LHCN-M2 (cell line): ENCODE data around the gene KRTAP12-3. TPM values are rescaled to one million over a fixed set of nuclear protein-coding genes. Genes with fewer than 3 reads are reported as not detected.
"Not testable (repeated sequence)": the region's sequence is repeated elsewhere in the genome, so short reads cannot be mapped to it uniquely, and the experiment has no call there.

ENCODE experiments used
- DNase-seq: peaks from one replicate; pipeline ENCODE4 v3.0.0-alpha.2; 2012; ENCODE audit warnings: low read depth
- total RNA-seq: library from RNA; depleted of rRNA; stranded (reverse); fragments of >200 nt; gene quantifications from 2 replicates; pipeline ENCODE4 v1.2.3, GENCODE V29; 2014

KRTAP12-3 gene
- total RNA-seq, 1 experiment from 2014 or later, result not detected

DNA sequence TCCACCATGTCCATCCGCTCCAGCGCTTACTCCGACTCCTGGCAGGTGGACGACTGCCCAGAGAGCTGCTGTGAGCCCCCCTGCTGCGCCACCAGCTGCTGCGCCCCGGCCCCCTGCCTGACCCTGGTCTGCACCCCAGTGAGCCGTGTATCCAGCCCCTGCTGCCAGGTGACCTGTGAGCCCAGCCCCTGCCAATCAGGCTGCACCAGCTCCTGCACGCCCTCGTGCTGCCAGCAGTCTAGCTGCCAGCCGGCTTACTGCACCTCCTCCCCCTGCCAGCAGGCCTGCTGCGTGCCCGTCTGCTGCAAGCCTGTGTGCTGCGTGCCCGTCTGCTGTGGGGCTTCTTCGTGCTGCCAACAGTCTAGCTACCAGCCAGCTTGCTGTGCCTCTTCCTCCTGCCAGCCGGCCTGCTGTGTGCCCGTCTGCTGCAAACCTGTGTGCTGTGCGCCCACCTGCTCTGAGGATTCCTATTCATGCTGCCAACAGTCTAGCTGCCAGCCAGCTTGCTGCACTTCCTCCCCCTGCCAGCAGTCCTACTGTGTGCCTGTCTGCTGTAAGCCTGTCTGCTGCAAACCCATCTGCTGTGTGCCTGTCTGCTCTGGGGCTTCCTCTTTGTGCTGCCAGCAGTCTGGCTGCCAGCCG lies 30.4 kb upstream of the KRTAP12-3 start:
- not testable (repeated sequence) for DNase-seq

- not testable (repeated sequence) for DNase-seq
Observed at GRCh38 chr21:44627831-44628233, 29.9 kb upstream of the KRTAP12-3 start.

DNA sequence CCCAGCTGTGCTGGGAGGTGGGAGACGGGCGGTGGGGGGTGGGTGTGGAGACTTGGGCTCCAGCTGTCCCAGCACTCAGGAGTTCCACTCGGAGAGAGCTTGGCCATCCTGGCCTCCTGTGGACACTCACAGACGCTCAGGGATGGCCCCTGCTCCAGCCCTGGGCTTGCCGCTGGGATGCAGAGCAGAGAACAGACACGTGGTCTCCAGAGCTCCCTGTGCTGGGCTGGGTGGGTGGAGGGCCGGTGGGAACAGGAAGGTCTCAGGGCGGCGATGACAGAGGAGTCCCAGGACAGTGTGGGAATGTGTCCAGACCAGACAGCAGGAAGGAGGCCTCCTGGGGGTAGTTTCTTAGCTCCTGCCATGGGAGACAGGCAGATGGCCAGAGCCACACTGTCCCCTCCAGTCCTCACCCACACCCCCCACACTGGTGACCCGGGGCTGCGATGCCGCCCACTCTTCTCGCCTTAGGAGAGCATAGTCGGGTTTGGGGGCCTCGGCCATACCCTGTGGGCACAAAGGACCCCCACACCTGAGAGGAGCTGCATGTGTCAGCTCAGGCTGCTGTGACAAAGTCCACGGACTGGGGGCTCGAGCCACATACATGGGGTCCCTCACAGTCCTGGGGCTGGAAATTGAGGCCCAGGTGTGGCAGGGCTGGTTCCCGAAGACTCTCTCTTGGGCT lies 28.9 kb upstream of the KRTAP12-3 start:
- DNase-seq, result no peak

DNA sequence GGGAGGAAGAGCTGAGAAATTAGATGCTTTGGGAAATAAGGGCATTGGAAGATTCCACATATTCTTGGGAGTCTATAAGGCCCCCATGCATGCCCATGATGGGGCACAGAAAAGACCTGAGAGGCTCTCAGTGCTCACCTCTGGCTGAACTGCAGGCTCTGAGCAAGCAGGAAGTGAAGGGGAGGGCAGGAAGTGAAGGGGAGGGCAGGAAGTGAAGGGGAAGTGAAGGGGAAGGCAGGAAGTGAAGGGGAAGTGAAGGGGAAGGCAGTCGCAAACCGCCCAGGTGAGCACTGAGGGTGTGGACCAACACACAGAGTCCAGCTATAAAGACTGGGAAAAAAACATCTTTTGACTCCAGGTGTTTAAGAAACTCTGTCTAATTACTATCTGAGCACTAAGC lies 27.3 kb upstream of the KRTAP12-3 start:
- DNase-seq, result no peak

GRCh38 chr21:44632067-44632466 lies 25.7 kb upstream of the KRTAP12-3 start:
- DNase-seq, result no peak

GRCh38 chr21:44636209-44637017 lies 21.3 kb upstream of the KRTAP12-3 start:
- DNase-seq, result no peak

DNA sequence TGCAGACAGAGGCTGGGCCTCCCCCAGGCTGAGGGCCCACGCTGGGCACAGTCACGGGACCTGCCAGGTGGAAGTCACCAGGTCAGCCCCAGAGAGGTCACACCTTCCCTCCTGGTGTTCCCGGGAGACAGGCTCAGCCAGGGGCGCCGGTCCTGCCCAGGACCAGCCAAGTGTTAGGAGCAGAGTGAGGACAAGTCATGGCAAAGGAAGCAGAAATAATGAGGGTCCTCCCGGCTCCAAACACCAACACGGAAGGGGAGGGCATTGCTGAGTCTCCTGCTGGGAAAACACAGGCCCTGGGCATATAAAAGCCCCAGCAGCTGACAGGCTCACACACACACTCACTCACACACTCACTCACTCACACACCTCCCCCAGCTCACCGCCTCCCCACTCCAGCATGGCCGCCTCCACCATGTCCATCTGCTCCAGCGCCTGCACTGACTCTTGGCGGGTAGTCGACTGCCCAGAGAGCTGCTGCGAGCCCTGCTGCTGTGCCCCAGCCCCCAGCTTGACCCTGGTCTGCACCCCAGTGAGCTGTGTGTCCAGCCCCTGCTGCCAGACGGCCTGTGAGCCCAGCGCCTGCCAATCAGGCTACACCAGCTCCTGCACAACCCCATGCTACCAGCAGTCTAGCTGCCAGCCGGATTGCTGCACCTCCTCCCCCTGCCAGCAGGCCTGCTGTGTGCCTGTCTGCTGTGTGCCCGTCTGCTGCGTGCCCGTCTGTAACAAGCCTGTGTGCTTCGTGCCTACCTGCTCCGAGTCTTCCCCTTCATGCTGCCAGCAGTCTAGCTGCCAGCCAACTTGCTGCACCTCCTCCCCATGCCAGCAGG lies 20.5 kb upstream of the KRTAP12-3 start, which contains the start of gene KRTAP10-10:
TSS of gene KRTAP10-10 (plus strand) at position 339 of the 833 bp plus-strand sequence. CDS start at position 401, 62 bp downstream.
- DNase-seq, result peak; percentile 5

DNA sequence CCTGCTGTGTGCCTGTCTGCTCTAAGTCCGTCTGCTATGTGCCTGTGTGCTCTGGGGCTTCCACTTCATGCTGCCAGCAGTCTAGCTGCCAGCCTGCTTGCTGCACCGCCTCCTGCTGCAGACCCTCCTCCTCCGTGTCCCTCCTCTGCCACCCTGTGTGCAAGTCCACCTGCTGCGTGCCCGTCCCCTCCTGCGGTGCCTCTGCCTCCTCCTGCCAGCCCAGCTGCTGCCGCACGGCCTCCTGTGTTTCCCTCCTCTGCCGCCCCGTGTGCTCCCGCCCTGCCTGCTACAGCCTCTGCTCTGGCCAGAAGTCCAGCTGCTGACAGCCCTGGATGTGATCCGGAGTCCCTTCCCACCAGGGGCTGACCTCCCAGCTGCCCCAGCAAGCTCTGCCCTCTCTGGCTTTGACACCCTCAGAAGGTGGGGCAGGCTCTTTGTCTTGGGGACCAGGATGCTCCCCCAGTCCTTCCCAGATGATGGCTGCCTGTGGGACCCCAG lies 19.8 kb upstream of the KRTAP12-3 start:
- not testable (repeated sequence) for DNase-seq

DNA sequence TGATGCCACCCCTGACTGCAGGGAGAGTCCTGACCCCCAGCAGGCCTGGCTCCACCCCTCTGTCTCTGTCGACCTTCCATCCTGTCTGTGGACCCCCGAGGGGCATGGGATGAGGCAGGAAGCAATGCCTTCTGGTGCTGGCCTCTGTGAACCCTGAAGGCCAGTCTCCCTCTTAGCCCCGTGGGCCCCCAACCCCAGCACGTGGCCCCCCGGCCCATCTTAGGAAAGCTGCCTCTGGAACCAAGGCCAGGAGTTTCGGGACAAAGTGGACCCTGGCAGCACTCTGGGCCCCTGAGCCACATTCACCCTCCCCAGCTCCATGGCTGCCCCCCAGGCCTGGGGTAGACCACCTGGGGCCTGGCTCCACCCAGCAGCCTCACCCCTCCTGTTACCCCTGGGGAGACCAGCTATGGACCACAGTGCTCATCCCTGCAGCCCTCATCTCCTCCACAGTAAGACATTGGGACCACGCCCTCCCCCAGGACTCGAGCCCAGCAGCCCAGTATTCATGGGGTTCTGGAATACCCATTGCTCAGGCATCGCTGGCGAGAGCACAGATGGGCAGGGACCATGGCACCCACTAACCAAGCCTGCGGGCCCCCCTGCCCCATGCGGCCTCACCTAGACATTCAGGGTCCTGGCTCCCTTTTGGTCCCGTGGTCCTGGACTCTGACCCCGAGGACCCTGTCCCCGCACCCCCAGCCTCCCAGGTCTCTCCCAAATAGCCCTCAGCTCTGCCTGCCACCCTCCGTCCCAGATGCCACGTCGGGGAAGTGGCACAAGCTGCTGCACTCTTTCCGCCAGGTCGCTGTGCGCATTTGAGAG lies 19.0 kb upstream of the KRTAP12-3 start:
- not testable (repeated sequence) for DNase-seq

DNA sequence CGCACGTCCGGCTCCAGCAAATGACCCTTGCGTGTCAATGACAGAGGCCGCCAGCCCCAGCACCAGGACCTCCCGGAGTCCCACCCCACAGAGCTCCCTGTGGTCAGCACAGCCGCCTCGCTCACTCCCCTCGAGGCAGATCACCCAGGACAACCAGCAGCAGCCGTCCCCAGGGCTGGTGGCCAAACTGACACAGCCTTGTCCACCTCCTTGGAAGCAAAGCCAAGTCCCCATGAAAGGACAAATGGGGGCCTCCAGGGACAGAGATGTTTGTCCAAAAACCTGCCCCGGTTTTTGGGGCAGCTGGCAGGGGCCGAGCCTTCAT lies 18.4 kb upstream of the KRTAP12-3 start:
- no peak for DNase-seq

GRCh38 chr21:44640761-44641160 lies 17.0 kb upstream of the KRTAP12-3 start:
- DNase-seq, result no peak

DNA sequence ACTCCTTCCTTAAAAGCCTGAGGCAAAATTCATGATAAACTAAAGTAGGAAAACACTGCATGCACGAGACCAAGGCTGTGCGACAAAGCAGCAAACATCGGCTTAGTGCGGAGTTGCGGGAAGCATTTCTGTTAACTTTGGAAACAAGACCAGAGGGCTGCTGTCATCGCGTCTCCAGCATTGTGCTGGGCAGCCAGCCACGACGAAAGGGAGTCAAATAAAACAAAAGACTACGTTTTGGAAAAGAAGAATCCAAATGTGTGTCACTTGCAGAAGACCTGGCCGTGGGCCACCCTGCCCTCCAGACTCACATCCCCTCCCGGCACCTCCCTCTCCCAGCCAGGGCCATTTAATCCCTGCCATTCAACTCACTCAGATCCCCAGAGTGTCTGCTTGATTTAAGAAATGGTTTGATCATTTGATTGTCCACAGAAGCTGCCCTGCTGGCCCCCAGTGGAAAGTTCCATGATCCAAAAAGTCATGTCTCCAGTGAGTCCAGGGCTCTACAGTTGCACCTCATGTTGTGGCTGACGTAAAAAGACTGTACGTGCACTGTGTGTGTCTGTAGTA lies 13.9 kb upstream of the KRTAP12-3 start:
- no peak for DNase-seq

- DNase-seq, result no peak
Observed at GRCh38 chr21:44644878-44645277, 12.9 kb upstream of the KRTAP12-3 start.

- DNase-seq, result not testable (repeated sequence)
Observed at GRCh38 chr21:44646366-44647221, 11.1 kb upstream of the KRTAP12-3 start, which contains the start of gene KRTAP10-11. Gene KRTAP10-11 (plus strand): TSS chr21:44646414. CDS start chr21:44646459, 45 bp downstream.

DNA sequence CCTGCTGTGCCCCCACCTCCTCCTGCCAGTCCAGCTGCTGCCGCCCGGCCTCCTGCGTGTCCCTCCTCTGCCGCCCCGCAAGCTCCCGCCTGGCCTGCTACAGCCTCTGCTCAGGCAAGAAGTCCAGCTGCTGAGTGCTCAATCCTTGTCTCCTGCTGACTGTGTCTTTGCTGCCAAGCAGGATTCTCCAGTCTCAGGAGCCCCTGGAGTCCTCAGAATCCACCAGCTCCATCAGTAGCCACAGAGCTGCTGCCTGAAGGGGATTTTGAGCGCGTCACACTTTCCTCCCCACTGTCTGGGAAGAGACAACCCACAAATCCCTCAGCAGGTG lies 10.5 kb upstream of the KRTAP12-3 start:
- no peak for DNase-seq

GRCh38 chr21:44648557-44649311 lies 9.0 kb upstream of the KRTAP12-3 start:
- DNase-seq, result no peak

DNA sequence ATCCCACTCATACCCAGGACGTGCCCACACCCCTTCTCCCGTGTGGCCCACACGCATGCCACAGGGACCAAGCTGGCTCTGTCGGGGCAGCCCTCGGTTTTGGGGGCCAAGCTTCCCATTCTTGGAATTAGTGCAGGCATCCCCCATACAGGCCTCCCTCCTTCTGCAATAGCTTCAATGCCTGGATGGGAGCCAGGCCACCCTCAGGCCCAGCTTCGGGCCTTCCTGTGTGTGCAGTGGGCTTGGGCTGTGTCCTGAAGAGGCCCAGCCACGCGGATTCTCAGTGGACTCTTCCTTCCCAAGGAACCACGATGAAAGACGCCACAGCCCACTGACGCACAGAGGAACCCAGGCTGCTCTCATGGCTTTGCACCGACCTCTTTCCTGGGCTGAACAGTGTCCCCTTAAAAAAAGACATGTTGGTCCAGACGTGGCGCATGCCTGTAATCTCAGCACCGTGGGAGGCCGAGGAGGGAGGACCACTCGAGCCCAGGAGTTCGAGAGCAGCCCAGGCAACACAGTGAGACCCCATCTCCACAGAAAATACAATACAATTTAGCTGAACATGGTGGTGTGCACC lies 8.1 kb upstream of the KRTAP12-3 start:
- DNase-seq, result no peak
